Measurements from ENCODE around the gene ARFGAP3.

ARFGAP3 gene, protein sequence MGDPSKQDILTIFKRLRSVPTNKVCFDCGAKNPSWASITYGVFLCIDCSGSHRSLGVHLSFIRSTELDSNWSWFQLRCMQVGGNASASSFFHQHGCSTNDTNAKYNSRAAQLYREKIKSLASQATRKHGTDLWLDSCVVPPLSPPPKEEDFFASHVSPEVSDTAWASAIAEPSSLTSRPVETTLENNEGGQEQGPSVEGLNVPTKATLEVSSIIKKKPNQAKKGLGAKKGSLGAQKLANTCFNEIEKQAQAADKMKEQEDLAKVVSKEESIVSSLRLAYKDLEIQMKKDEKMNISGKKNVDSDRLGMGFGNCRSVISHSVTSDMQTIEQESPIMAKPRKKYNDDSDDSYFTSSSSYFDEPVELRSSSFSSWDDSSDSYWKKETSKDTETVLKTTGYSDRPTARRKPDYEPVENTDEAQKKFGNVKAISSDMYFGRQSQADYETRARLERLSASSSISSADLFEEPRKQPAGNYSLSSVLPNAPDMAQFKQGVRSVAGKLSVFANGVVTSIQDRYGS

GRCh38 chr22:42856865-42857704 is at the start of gene ARFGAP3:
Gene ARFGAP3, minus strand, starts transcription at chr22:42857273. Its CDS starts 91 bp downstream, at chr22:42857182.
- peak; percentile 92 for DNase-seq

DNA sequence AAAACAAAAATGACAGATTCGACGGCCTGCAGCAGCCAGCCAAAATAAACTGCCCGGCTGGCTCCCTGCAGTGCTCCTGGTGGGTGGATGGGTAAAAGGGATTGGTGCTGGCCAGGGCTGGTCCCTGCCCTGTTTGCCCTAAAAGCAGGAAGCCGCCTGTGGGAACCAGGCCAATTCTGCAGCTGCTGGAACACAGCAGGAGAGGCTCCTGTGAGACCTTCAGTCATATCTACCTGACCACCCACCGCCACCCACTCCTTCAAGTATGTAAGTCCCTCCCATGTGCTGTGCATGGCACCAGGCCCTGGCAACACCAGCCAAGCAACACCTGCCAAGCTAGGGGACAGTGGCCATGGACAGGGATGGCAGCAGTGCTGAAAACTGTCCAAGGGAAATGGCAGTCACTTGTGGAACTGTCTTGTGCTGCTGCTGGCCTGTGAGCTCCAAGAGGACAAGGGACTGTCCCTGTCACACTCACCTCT is 48.7 kb upstream of the ARFGAP3 start:
- DNase-seq: no peak

DNA sequence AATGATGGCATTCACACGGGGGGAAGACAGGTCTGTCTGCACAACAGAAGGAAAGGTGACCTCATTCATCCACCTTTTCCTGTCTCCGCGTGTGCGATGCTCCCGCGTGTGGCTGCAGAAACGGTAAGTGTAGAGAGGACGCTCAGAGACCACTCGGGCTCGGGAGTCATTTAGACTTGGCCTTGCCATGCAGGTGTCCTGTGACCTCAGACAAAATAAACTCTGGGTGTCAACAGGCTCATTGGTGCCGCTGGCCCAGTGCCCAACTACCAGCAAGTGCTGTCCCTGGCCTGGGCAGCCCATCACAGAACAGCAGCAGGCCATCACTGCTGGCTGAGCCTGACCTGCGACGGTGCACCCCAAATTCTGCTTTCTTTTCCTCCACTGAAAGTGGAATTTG is 48.1 kb upstream of the ARFGAP3 start:
- DNase-seq: no peak

GRCh38 chr22:42904050-42904449 is 47.0 kb upstream of the ARFGAP3 start:
- DNase-seq: no peak

GRCh38 chr22:42902875-42903510 is 45.9 kb upstream of the ARFGAP3 start:
- DNase-seq: peak; percentile 17

DNA sequence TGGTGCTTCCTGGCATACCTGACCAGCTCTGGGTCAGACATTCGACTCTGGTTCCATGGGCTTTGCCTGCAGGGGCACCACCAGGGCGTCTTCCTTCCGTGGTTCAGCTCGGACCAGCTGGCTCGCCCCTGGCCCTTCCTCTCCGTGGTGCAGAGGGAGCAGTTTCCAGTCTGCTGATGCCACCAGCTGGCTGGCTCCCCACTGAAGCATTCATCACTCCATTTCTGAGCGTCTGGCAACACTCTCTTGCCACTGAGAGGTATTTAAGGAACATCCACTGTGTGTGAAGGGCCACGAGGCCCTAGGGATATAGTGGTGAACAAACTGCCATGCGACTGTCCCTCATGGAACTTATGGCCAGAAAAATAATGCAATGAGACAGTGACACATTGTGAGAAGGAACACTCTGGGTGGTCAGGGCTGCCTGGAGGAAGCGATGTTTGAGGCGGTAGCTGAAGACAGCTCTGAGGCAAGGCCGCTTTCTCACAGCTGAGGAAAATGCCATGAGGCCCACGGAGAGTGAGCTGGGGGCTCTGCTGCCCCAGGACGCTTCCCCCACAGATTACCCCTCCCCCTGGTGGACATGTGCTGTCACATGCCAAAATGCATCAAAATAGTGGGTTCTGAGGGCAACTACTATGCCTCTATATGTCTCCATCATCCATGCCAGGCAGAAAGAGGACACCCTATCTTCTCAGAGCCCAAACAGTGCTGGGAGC is 44.9 kb upstream of the ARFGAP3 start:
- peak; percentile 9 for DNase-seq

- no peak for DNase-seq
Observed at GRCh38 chr22:42897960-42898359, 40.9 kb upstream of the ARFGAP3 start.

DNA sequence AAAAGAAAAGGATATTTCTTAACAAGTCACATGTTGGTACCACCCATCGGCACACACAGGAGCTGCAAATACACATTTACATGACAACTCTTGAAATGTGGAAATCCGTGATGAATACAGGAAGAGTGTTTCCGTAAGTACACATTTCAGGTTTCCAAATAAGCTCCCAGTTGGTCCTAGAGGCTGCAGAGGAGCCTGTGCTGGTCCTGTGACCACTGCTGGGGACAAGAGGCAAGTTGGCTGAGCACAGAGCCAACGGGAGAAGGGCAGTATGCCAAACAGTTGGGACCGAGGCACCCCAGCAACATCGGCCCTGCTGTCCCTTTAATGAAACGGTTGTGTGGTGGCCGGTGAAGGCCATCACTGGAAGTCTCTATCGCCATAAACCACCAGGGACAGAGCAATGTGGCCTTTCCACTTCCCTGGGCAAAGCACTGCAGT is 38.5 kb upstream of the ARFGAP3 start:
- no peak for DNase-seq

- DNase-seq: no peak
Observed at GRCh38 chr22:42895087-42895486, 38.0 kb upstream of the ARFGAP3 start.

DNA sequence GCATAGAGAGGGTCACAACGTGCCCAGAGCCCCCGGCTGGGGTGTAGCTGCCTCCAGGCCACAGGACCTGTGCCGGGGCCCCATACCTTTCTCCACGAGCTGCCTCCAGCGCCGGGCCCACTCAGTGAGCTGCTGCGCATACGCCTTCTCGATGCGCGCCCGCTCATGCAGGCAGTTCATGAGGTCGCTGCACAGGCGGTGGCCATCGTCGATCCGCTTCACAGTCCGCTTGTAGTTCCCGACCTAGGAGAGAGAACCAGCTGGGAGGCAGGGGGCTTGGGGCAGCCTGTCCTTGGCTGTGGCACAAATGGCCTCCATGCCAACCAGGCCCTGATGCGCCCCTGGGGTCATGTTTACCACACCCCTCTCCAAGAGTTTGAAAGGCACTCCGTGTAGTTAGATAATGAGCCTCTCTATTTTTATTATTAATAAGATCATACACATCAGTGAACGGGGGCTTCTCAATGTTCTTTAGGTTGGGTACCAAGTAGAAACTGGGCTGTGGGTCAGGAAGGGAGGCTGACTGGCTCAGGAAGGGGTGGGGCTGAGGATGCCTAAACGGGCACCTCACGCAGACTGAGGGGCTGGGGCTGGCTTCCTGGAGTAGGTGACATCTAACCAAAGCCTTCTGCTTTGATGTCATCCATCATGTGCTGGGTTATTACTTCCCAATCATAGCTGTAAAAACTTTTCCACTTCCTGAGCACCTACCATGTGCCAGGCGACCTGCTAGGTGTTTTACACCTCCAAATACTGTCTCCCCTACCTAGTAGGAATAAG is 36.5 kb upstream of the ARFGAP3 start:
- no peak for DNase-seq

DNA sequence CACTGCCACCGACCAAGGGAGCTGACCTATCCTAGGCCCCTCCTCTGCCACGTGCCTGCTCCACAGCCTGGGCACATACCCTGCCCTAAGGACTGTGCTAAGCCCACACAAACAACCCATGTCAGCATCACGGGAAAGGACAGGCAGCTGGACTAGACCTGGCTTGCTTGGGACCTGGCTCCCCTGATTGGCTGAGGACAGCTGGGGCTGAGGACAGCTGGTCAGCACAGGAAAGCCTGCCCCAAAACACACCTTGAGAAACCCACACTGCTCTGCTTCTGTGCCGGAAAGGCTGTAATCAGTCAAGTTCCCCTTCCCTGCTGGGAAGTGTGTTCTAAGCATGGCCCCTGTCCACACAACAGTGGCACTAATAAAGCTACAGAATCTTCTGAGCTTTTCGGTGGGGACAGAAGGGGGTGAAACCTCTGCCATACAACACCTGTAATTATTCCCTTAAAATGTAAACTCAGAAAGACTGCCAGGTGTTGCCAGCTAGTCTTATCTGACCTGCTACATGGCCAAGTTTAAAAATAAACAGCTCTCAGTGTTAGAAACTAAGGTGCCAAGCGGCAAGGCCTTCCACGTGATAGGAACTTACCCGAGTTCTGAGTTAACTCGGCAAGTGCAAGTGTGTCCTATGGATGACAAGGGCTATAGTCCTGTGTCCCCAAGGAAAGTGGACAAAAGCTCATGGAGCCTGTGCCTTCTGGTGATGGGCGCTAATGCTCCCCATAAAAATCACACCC is 35.7 kb upstream of the ARFGAP3 start:
- no peak for DNase-seq

- DNase-seq: no peak
Observed at GRCh38 chr22:42892156-42892555, 35.1 kb upstream of the ARFGAP3 start.

GRCh38 chr22:42891696-42892095 is 34.6 kb upstream of the ARFGAP3 start:
- no peak for DNase-seq

DNA sequence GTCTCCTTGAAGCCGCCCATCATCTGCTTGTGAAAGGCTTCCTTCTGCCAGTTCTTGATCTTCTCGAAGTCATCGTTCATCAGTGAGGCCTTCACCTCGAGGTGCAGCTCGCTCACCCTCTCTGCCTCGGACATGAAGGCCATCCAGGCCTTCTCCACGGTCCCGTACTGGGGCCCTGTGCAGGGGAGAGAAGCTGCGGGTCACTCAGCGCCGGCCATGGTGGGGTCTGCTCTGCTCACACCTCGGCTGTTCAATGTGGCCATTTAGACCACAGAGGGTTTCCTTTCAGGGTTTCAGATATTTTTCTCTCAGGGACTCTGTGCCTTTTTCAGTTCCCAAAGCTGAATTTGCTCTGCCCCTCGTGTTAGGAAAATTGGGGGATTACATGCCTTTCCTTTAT is 33.9 kb upstream of the ARFGAP3 start:
- DNase-seq: no peak

GRCh38 chr22:42889304-42889703 is 32.2 kb upstream of the ARFGAP3 start:
- DNase-seq: no peak

- DNase-seq: no peak
Observed at GRCh38 chr22:42887523-42888507, 30.7 kb upstream of the ARFGAP3 start.

GRCh38 chr22:42887120-42887519 is 30.0 kb upstream of the ARFGAP3 start:
- no peak for DNase-seq

DNA sequence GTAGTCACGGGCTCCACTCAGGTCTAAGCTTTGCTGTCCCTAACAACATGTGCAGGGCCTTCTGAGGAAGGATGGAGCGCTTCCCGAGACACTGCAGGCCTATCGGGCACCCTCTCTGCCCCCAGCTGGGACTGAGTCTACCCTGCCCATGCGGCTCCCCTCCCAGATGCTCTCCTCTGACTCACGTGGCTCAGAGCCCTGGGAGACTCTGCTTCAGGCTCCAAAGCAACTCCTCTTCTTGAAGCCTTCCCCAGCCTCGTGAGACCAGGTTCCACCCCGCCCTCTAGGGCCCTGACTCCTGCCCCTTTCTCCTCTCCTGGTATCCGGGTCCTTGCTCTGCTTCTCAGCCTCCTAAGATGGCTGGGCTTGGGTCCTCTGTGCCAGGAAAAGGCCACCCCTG is 28.4 kb upstream of the ARFGAP3 start:
- no peak for DNase-seq

GRCh38 chr22:42884616-42885375 is 27.7 kb upstream of the ARFGAP3 start:
- DNase-seq: no peak
